MM.1S (cell line): ENCODE data around the gene NANOGP8.

ENCODE experiments used
- EZH2 ChIP-seq: fragments of 300-600 bp; sonication (generic); optimal IDR thresholded peaks from 2 replicates; pipeline ENCODE3; 2017; ENCODE audit warnings: low read depth, mild to moderate bottlenecking, antibody characterized with exemption, low read length, mixed read lengths
- EZH2phosphoT487 ChIP-seq: fragments of 300-600 bp; sonication (generic); IDR thresholded peaks from 2 replicates; pipeline ENCODE4 v1.6.1; 2018; ENCODE audit warnings: antibody characterized with exemption, low read length
- TF ChIP-seq, protein P1 (sequence below): fragments of 300-600 bp; sonication (generic); IDR thresholded peaks from 2 replicates; pipeline ENCODE4 v1.5.1; 2016; ENCODE audit warnings: antibody characterized with exemption, low read length, mixed read lengths

- TF ChIP-seq, protein P1, sequence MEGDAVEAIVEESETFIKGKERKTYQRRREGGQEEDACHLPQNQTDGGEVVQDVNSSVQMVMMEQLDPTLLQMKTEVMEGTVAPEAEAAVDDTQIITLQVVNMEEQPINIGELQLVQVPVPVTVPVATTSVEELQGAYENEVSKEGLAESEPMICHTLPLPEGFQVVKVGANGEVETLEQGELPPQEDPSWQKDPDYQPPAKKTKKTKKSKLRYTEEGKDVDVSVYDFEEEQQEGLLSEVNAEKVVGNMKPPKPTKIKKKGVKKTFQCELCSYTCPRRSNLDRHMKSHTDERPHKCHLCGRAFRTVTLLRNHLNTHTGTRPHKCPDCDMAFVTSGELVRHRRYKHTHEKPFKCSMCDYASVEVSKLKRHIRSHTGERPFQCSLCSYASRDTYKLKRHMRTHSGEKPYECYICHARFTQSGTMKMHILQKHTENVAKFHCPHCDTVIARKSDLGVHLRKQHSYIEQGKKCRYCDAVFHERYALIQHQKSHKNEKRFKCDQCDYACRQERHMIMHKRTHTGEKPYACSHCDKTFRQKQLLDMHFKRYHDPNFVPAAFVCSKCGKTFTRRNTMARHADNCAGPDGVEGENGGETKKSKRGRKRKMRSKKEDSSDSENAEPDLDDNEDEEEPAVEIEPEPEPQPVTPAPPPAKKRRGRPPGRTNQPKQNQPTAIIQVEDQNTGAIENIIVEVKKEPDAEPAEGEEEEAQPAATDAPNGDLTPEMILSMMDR, result no peak
- TF ChIP-seq EZH2, result no peak
- no peak for TF ChIP-seq EZH2phosphoT487
These were observed 7.2 kb upstream of the NANOGP8 start for GRCh38 chr15:35092311-35092710.
